Subcutaneous abdominal adipose tissue (tissue), 5 donors: ENCODE results near the gene ESYT3.

ENCODE experiments used
- H3K27ac ChIP-seq: one replicate; pipeline ENCODE4 v1.7.0; 2013; ENCODE audit warnings: low read depth, mild to moderate bottlenecking, inconsistent platforms, low read length, moderate library complexity
- H3K27me3 ChIP-seq, 5 donors: one replicate each; pipeline ENCODE4 v1.7.0; 2013; ENCODE audit warnings: low read length in 5 of 5, inconsistent platforms in 1 of 5; ENCODE audit not compliant: control insufficient read depth in 5 of 5, insufficient read depth in 4 of 5
- H3K36me3 ChIP-seq, 5 donors: one replicate each; pipeline ENCODE4 v1.7.0; 2013; ENCODE audit warnings: low read length in 5 of 5; ENCODE audit not compliant: control insufficient read depth in 5 of 5, insufficient read depth in 5 of 5
- H3K4me1 ChIP-seq, 5 donors: one replicate each; pipeline ENCODE4 v1.7.0; 2013; ENCODE audit warnings: low read length in 5 of 5, mild to moderate bottlenecking in 3 of 5, moderate library complexity in 1 of 5; ENCODE audit not compliant: control insufficient read depth in 5 of 5, insufficient read depth in 5 of 5
- H3K4me3 ChIP-seq, 5 donors: one replicate each; pipeline ENCODE4 v1.7.0; 2013; ENCODE audit warnings: low read length in 5 of 5, low read depth in 1 of 5
- H3K9ac ChIP-seq, 5 donors: one replicate each; pipeline ENCODE4 v1.7.0; 2013; ENCODE audit warnings: low read length in 5 of 5, mild to moderate bottlenecking in 4 of 5, moderate library complexity in 3 of 5
- H3K9me3 ChIP-seq, 5 donors: one replicate each; pipeline ENCODE4 v1.7.0; 2013; ENCODE audit warnings: low read length in 5 of 5; ENCODE audit not compliant: control insufficient read depth in 5 of 5
- donor health status: healthy.
- donor health status: healthy.
- donor health status: healthy.
- donor health status: healthy.
- donor health status: healthy.

Gene ESYT3

GRCh38 chr3:138469874-138470273 lies 35.5 kb downstream of the ESYT3 start:
- no peak overlapping the region for H3K27ac ChIP-seq
- H3K9ac ChIP-seq = no peak overlapping the region
- H3K27me3 ChIP-seq = peaks cover 0 to 8% (median 4%) of the 10 kb centered on the region in 5 donors
- H3K4me1 ChIP-seq = peaks cover 0 to 7% (median 0%) of the 10 kb centered on the region in 5 donors
- no peaks in the 10 kb centered on the region for H3K9me3 ChIP-seq
- no peak overlapping the region for H3K4me3 ChIP-seq
- H3K36me3 ChIP-seq = no peaks in the 10 kb centered on the region

- Histone ChIP-seq H3K4me3 (no peak overlapping the region), H3K4me1 (peaks cover 0 to 7% (median 0%) of the 10 kb centered on the region in 5 donors), H3K27me3 (peaks cover 0 to 5% (median 4%) of the 10 kb centered on the region in 5 donors), H3K9me3 (no peaks in the 10 kb centered on the region), H3K36me3 (no peaks in the 10 kb centered on the region), H3K27ac (no peak overlapping the region), H3K9ac (no peak overlapping the region)
These were observed 36.3 kb downstream of the ESYT3 start for GRCh38 chr3:138470687-138471086.

- no peaks in the 10 kb centered on the region for H3K9me3 ChIP-seq
- H3K27me3 ChIP-seq = peaks cover 0 to 5% (median 4%) of the 10 kb centered on the region in 5 donors
- H3K9ac ChIP-seq = no peak overlapping the region
- H3K36me3 ChIP-seq = no peaks in the 10 kb centered on the region
- H3K4me3 ChIP-seq = no peak overlapping the region
- no peak overlapping the region for H3K27ac ChIP-seq
- H3K4me1 ChIP-seq = peaks cover 0 to 7% (median 0%) of the 10 kb centered on the region in 5 donors
These were observed 37.1 kb downstream of the ESYT3 start for GRCh38 chr3:138471481-138471880.

GRCh38 chr3:138472141-138472825 lies 37.9 kb downstream of the ESYT3 start:
- Histone ChIP-seq H3K4me1 (peaks cover 0 to 7% (median 0%) of the 10 kb centered on the region in 5 donors), H3K36me3 (no peaks in the 10 kb centered on the region), H3K4me3 (no peak overlapping the region), H3K27me3 (peaks cover 0 to 4% (median 0%) of the 10 kb centered on the region in 5 donors), H3K9ac (no peak overlapping the region), H3K27ac (no peak overlapping the region), H3K9me3 (no peaks in the 10 kb centered on the region)

- Histone ChIP-seq H3K36me3 (no peaks in the 10 kb centered on the region), H3K9me3 (no peaks in the 10 kb centered on the region), H3K27ac (no peak overlapping the region), H3K4me1 (peaks cover 0 to 7% (median 0%) of the 10 kb centered on the region in 5 donors), H3K27me3 (peaks cover 0 to 2% (median 0%) of the 10 kb centered on the region in 5 donors), H3K4me3 (no peak overlapping the region), H3K9ac (no peak overlapping the region)
These were observed 39.0 kb downstream of the ESYT3 start for GRCh38 chr3:138473391-138473790.

GRCh38 chr3:138474163-138474562 lies 39.7 kb downstream of the ESYT3 start:
- Histone ChIP-seq H3K9ac (no peak overlapping the region), H3K36me3 (no peaks in the 10 kb centered on the region), H3K4me1 (peaks cover 0 to 1% (median 0%) of the 10 kb centered on the region in 5 donors), H3K9me3 (no peaks in the 10 kb centered on the region), H3K27ac (no peak overlapping the region), H3K4me3 (no peak overlapping the region), H3K27me3 (no peaks in the 10 kb centered on the region)

- Histone ChIP-seq H3K4me1 (no peaks in the 10 kb centered on the region), H3K27me3 (no peaks in the 10 kb centered on the region), H3K9ac (no peak overlapping the region), H3K27ac (no peak overlapping the region), H3K4me3 (no peak overlapping the region), H3K9me3 (no peaks in the 10 kb centered on the region), H3K36me3 (no peaks in the 10 kb centered on the region)
These were observed 42.1 kb downstream of the ESYT3 start for GRCh38 chr3:138476526-138476925.

GRCh38 chr3:138477120-138477519 lies 42.7 kb downstream of the ESYT3 start:
- no peaks in the 10 kb centered on the region for H3K9me3 ChIP-seq
- no peak overlapping the region for H3K4me3 ChIP-seq
- H3K9ac ChIP-seq = no peak overlapping the region
- H3K27ac ChIP-seq = no peak overlapping the region
- no peaks in the 10 kb centered on the region for H3K4me1 ChIP-seq
- no peaks in the 10 kb centered on the region for H3K36me3 ChIP-seq
- no peaks in the 10 kb centered on the region for H3K27me3 ChIP-seq

- no peak overlapping the region for H3K4me3 ChIP-seq
- H3K9ac ChIP-seq = no peak overlapping the region
- no peaks in the 10 kb centered on the region for H3K4me1 ChIP-seq
- no peaks in the 10 kb centered on the region for H3K36me3 ChIP-seq
- no peak overlapping the region for H3K27ac ChIP-seq
- no peaks in the 10 kb centered on the region for H3K27me3 ChIP-seq
- H3K9me3 ChIP-seq = no peaks in the 10 kb centered on the region
These were observed 43.4 kb downstream of the ESYT3 start for GRCh38 chr3:138477801-138478200.

- H3K27ac ChIP-seq = no peak overlapping the region
- H3K9me3 ChIP-seq = no peaks in the 10 kb centered on the region
- H3K36me3 ChIP-seq = no peaks in the 10 kb centered on the region
These were observed 45.0 kb downstream of the ESYT3 start for GRCh38 chr3:138479438-138479863.

More at GRCh38 chr3:138479438-138479863, 45.0 kb downstream of the ESYT3 start:
- Histone ChIP-seq H3K4me3 (no peak overlapping the region), H3K27me3 (no peaks in the 10 kb centered on the region), H3K4me1 (no peaks in the 10 kb centered on the region), H3K9ac (no peak overlapping the region)
